Endothelial cell of umbilical vein (primary cell): ENCODE measurements around the gene CEP68. TPM values are rescaled to one million over a fixed set of nuclear protein-coding genes. Genes with fewer than 3 reads are reported as not detected.

Experiments used
- BruUV-seq: library from RNA; stranded (reverse); fragments of 400-500 nt; replicated peaks from 2 replicates; lab custom pipeline; 2021; lab: Mats Ljungman, UMichigan
- CTCF ChIA-PET: fragments of 300-600, 350-600 bp; sonication (Branson Sonifier 250); formaldehyde crosslinking; loops from one replicate; lab custom pipeline; 2021; ENCODE audit warnings: antibody characterized with exemption, inconsistent platforms; lab: Charles Lee
- POLR2A ChIA-PET: fragments of 300-600, 350-600 bp; sonication (Branson Sonifier 250); formaldehyde crosslinking; loops from one replicate; lab custom pipeline; 2021; ENCODE audit warnings: antibody characterized with exemption, inconsistent platforms; lab: Charles Lee
- DNase-seq: peaks from one replicate; pipeline ENCODE4 v3.0.0-alpha.2; 2011; ENCODE audit warnings: low read depth, low spot score
- FAIRE-seq: peaks from 2 replicates; lab custom pipeline; 2011; peaks lifted over from hg19 to GRCh38; lab: Jason Lieb, UNC
- H2AFZ ChIP-seq: 2 replicates; pipeline ENCODE4 v1.6.0; 2012; ENCODE audit warnings: low read depth, low read length, control low read depth, inconsistent platforms
- H3K27ac ChIP-seq: 2 replicates; pipeline ENCODE4 v1.5.1; 2011; ENCODE audit warnings: low read depth, mild to moderate bottlenecking, control low read depth, low read length, moderate library complexity; ENCODE audit not compliant: insufficient read depth
- H3K27me3 ChIP-seq, 2 experiments: 2 replicates each; pipeline versions ENCODE4 v1.6.0 to v1.6.1; 2011; ENCODE audit warnings: low read length in 2 of 2, mixed read lengths in 1 of 2; ENCODE audit not compliant: control insufficient read depth in 2 of 2, insufficient read depth in 2 of 2
- H3K36me3 ChIP-seq, 2 experiments: 2 replicates in 1 of 2; 3 replicates in 1 of 2; pipeline ENCODE4 v1.5.1; 2011; ENCODE audit warnings: low read length in 2 of 2, mild to moderate bottlenecking in 1 of 2, moderate library complexity in 1 of 2; ENCODE audit not compliant: control insufficient read depth in 2 of 2, insufficient read depth in 2 of 2; ENCODE audit errors: extremely low read depth in 1 of 2
- H3K4me1 ChIP-seq: 3 replicates; pipeline ENCODE4 v1.5.1; 2011; ENCODE audit warnings: mild to moderate bottlenecking, low read length; ENCODE audit not compliant: control insufficient read depth, insufficient read depth; ENCODE audit errors: extremely low read depth
- H3K4me2 ChIP-seq: 2 replicates; pipeline ENCODE4 v1.6.1; 2011; ENCODE audit warnings: low read length, control low read depth, mixed read lengths; ENCODE audit not compliant: insufficient read depth
- H3K4me3 ChIP-seq, 3 experiments: fragments of 200-600 bp in 1 of 3; sonication (generic), shearing (Covaris generic) in 1 of 3; replicated peaks in 1 of 3; 2 replicates each; pipeline ENCODE4 v1.5.1; 2011 to 2016; ENCODE audit warnings: control low read depth in 3 of 3, low read length in 3 of 3, mild to moderate bottlenecking in 2 of 3, inconsistent platforms in 1 of 3, low read depth in 1 of 3, moderate library complexity in 1 of 3; ENCODE audit not compliant: insufficient read depth in 1 of 3
- H3K79me2 ChIP-seq: 2 replicates; pipeline ENCODE4 v1.6.0; 2012; ENCODE audit warnings: low read length, inconsistent platforms; ENCODE audit not compliant: control insufficient read depth, insufficient read depth
- H3K9ac ChIP-seq: replicated peaks from 2 replicates; pipeline ENCODE3; 2011; ENCODE audit warnings: low read length, control low read depth; ENCODE audit not compliant: insufficient read depth; ENCODE audit errors: extremely low read depth
- H3K9me1 ChIP-seq: replicated peaks from 3 replicates; pipeline ENCODE4 v1.6.0; 2011; ENCODE audit warnings: mild to moderate bottlenecking, low read length; ENCODE audit not compliant: control insufficient read depth, insufficient read depth; ENCODE audit errors: extremely low read depth
- H3K9me3 ChIP-seq: replicated peaks from 2 replicates; pipeline ENCODE4 v1.5.1; 2012; ENCODE audit warnings: low read length, inconsistent platforms; ENCODE audit not compliant: control insufficient read depth, insufficient read depth
- H4K20me1 ChIP-seq: replicated peaks from 2 replicates; pipeline ENCODE3; 2011; ENCODE audit warnings: mild to moderate bottlenecking, low read length; ENCODE audit not compliant: control insufficient read depth, insufficient read depth; ENCODE audit errors: extremely low read depth
- CTCF ChIP-seq, 2 donors: IDR thresholded peaks; 1 replicate in 1 of 2; 2 replicates in 1 of 2; pipeline ENCODE4 v1.5.1; 2011; ENCODE audit warnings: low read length in 2 of 2, mild to moderate bottlenecking in 2 of 2, moderate library complexity in 2 of 2, control low read depth in 1 of 2, inconsistent platforms in 1 of 2, low read depth in 1 of 2; ENCODE audit not compliant: insufficient read depth in 1 of 2; ENCODE audit errors: extremely low read depth in 1 of 2
- EZH2 ChIP-seq: IDR thresholded peaks from 2 replicates; pipeline ENCODE4 v1.6.1; 2012; ENCODE audit warnings: borderline replicate concordance, low read depth, mild to moderate bottlenecking, moderate library complexity, low read length, inconsistent platforms; ENCODE audit not compliant: severe bottlenecking
- FOS ChIP-seq: IDR thresholded peaks from 2 replicates; pipeline ENCODE4 v1.6.1; 2011; ENCODE audit warnings: mild to moderate bottlenecking, low read length, moderate library complexity, borderline replicate concordance; ENCODE audit not compliant: insufficient read depth
- GATA2 ChIP-seq: IDR thresholded peaks from 2 replicates; pipeline ENCODE4 v1.7.0; 2011; ENCODE audit warnings: low read depth, mild to moderate bottlenecking, moderate library complexity, mixed read lengths, low read length; ENCODE audit not compliant: insufficient read length, insufficient read depth
- JUN ChIP-seq: IDR thresholded peaks from 2 replicates; pipeline ENCODE4 v1.6.1; 2011; ENCODE audit warnings: borderline replicate concordance, low read depth; ENCODE audit not compliant: insufficient read length, insufficient read depth
- MYC ChIP-seq: IDR thresholded peaks from one replicate; pipeline ENCODE4 v1.6.1; 2011; ENCODE audit warnings: mild to moderate bottlenecking, low read depth, low read length
- POLR2A ChIP-seq: IDR thresholded peaks from 2 replicates; pipeline ENCODE4 v1.6.1; 2012; ENCODE audit warnings: low read depth, mild to moderate bottlenecking, control low read depth, low read length
- POLR2AphosphoS5 ChIP-seq: IDR thresholded peaks from 2 replicates; pipeline ENCODE4 v1.6.1; 2012; ENCODE audit warnings: low read depth, mild to moderate bottlenecking, control low read depth, low read length, moderate library complexity; ENCODE audit not compliant: insufficient read depth
- dilution Hi-C: fragments of 300-500 bp; cut with MboI; formaldehyde crosslinking; loops from one replicate; pipeline ENCODE4 v1.15.0; 2019; ENCODE audit warnings: low sequenced_read_pairs; ENCODE audit not compliant: extremely low pct_ligation_motif_present
- intact Hi-C: fragments of 100-400 bp; cut with micrococcal nuclease; formaldehyde crosslinking; loops from one replicate; pipeline ENCODE4 v1.10.0; 2022
- polyA plus RNA-seq, 4 experiments: library from polyadenylated mRNA; depleted of rRNA in 3 of 4; stranded (reverse) in 3 of 4; unstranded in 1 of 4; fragments of >200 nt; gene quantifications; 2 replicates each; pipeline versions ENCODE4 v1.2.1 to v1.2.3, GENCODE V29; 2011 to 2012; ENCODE audit warnings: missing spikeins in 1 of 4
- total RNA-seq: library from RNA; stranded (reverse); gene quantifications from 2 replicates; pipeline ENCODE4 v1.2.3, GENCODE V29; 2021
- TF ChIP-seq, protein P1 (sequence below): IDR thresholded peaks from 2 replicates; pipeline ENCODE4 v1.6.1; 2011; ENCODE audit not compliant: insufficient read depth, insufficient read length

Gene CEP68
- total and polyA plus RNA-seq, 2 donors (not counting 3 experiments of a cell fraction or from before 2014, with no cell fraction given), result 21.4 to 22.0 TPM

DNA sequence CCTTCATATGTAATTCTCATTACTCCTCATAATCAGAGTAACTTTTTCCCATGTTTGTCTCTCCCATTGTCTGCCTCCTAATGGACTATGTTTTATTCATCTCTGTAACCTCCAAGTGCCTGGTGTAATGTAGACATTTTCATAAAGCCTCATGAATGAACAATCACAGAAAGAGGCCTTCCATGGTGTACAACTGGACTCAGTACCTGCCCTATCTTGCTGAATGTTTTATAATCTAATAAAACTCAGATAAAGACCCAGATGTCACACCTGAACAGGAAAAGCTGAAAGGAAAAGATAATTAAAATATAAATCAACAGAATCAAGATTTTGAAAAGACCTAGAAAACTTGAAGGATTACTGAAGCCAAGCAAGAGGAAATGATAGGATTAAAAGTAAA is 37.0 kb downstream of the CEP68 start:
- Histone ChIP-seq H2AFZ (no peak overlapping the region), H3K36me3 (peaks cover 9 to 13% of the 10 kb centered on the region in 2 experiments), H3K4me3 (no peak overlapping the region), H3K4me2 (no peak overlapping the region), H3K27me3 (no peaks in the 10 kb centered on the region), H3K4me1 (peaks cover 3% of the 10 kb centered on the region), H3K79me2 (peaks cover 72% of the 10 kb centered on the region), H3K27ac (no peak overlapping the region), H4K20me1 (peaks cover 9% of the 10 kb centered on the region), H3K9me1 (no peaks in the 10 kb centered on the region), H3K9me3 (no peaks in the 10 kb centered on the region), H3K9ac (no peak overlapping the region)
- dilution Hi-C loops (no loop called here), intact Hi-C loops (no loop called here)
- BruUV-seq, result no TSS peak
- ChIA-PET CTCF (no interaction called here), POLR2A (no interaction called here)
- DNase-seq (no peak), FAIRE-seq (no peak)
- TF ChIP-seq JUN, result no peak
- TF ChIP-seq MYC, result no peak

- H4K20me1 ChIP-seq, result peaks cover 9% of the 10 kb centered on the region
- H3K27me3 ChIP-seq, result no peaks in the 10 kb centered on the region
- H3K4me2 ChIP-seq, result no peak overlapping the region
- no peak overlapping the region for H3K9ac ChIP-seq
- H3K79me2 ChIP-seq, result peaks cover 68% of the 10 kb centered on the region
- ChIA-PET CTCF (interaction anchor here (0.7 kb wide), 1 partner anchor 72 kb away, joined by 3 read pairs; no protein-coding TSS in a partner anchor), POLR2A (no interaction called here)
- no peaks in the 10 kb centered on the region for H3K9me1 ChIP-seq
- FAIRE-seq, result no peak
- H3K4me1 ChIP-seq, result peaks cover 3% of the 10 kb centered on the region
- DNase-seq, result peak; percentile 36
- peaks cover 9% of the 10 kb centered on the region in 2 experiments for H3K36me3 ChIP-seq
- H3K4me3 ChIP-seq, result no peak overlapping the region
- H2AFZ ChIP-seq, result no peak overlapping the region
- no TSS peak for BruUV-seq
- no peaks in the 10 kb centered on the region for H3K9me3 ChIP-seq
- intact Hi-C loops (no loop called here), dilution Hi-C loops (no loop called here)
- TF ChIP-seq POLR2A (no peak), MYC (no peak), FOS (no peak), GATA2 (no peak), JUN (no peak), CTCF (IDR thresholded peaks at IDR 0.05; ENCODE audit: extremely low read depth in 1 of 2, insufficient read depth in 1 of 2, low read depth in 1 of 2, low read length in 2 of 2) (no peak), EZH2 (no peak), POLR2AphosphoS5 (no peak)
- TF ChIP-seq, protein P1, sequence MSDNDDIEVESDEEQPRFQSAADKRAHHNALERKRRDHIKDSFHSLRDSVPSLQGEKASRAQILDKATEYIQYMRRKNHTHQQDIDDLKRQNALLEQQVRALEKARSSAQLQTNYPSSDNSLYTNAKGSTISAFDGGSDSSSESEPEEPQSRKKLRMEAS, result no peak
- H3K27ac ChIP-seq, result no peak overlapping the region
Measured at GRCh38 chr2:65096948-65097347, 40.7 kb downstream of the CEP68 start.
